BLaER1 (cell line): ENCODE measurements around the gene TOPAZ1.

Experiments
- H3K27ac ChIP-seq: shearing (Covaris generic); formaldehyde crosslinking; 2 replicates; pipeline ENCODE4 v1.8.1; 2022
- H3K27me3 ChIP-seq: shearing (Covaris generic); formaldehyde crosslinking; 2 replicates; pipeline ENCODE4 v1.8.1; 2022
- H3K36me3 ChIP-seq: shearing (Covaris generic); formaldehyde crosslinking; 2 replicates; pipeline ENCODE4 v1.8.1; 2022
- H3K4me1 ChIP-seq: shearing (Covaris generic); formaldehyde crosslinking; 2 replicates; pipeline ENCODE4 v1.8.1; 2022
- H3K4me2 ChIP-seq: shearing (Covaris generic); formaldehyde crosslinking; 2 replicates; pipeline ENCODE4 v1.8.1; 2022
- H3K4me3 ChIP-seq: shearing (Covaris generic); formaldehyde crosslinking; 2 replicates; pipeline ENCODE4 v1.8.1; 2022
- H3K9ac ChIP-seq: shearing (Covaris generic); formaldehyde crosslinking; 2 replicates; pipeline ENCODE4 v1.8.1; 2022
- H3K9me3 ChIP-seq: shearing (Covaris generic); formaldehyde crosslinking; 2 replicates; pipeline ENCODE4 v1.8.1; 2022
- H4K20me1 ChIP-seq: shearing (Covaris generic); formaldehyde crosslinking; 2 replicates; pipeline ENCODE4 v1.8.1; 2022
- Cebpa-rat ChIP-seq: shearing (Covaris generic); IDR thresholded peaks from 2 replicates; pipeline ENCODE4 v1.8.1; 2022

The TOPAZ1 gene

GRCh38 chr3:44241706-44242105, at the start of gene TOPAZ1:
TOPAZ1 (plus strand) TSS chr3:44241886; CDS start chr3:44242054, 168 bp downstream.
- Histone ChIP-seq H3K4me3 (no peak within 1 kb of the TSS), H3K36me3 (no peaks in the 10 kb centered on the region), H3K9ac (no peak within 1 kb of the TSS), H3K9me3 (peaks cover 12% of the 10 kb centered on the region), H3K27ac (no peak within 1 kb of the TSS), H3K4me2 (no peak within 1 kb of the TSS), H4K20me1 (no peaks in the 10 kb centered on the region), H3K4me1 (no peaks in the 10 kb centered on the region), H3K27me3 (no peaks in the 10 kb centered on the region)
- TF ChIP-seq Cebpa-rat, result no peak

DNA sequence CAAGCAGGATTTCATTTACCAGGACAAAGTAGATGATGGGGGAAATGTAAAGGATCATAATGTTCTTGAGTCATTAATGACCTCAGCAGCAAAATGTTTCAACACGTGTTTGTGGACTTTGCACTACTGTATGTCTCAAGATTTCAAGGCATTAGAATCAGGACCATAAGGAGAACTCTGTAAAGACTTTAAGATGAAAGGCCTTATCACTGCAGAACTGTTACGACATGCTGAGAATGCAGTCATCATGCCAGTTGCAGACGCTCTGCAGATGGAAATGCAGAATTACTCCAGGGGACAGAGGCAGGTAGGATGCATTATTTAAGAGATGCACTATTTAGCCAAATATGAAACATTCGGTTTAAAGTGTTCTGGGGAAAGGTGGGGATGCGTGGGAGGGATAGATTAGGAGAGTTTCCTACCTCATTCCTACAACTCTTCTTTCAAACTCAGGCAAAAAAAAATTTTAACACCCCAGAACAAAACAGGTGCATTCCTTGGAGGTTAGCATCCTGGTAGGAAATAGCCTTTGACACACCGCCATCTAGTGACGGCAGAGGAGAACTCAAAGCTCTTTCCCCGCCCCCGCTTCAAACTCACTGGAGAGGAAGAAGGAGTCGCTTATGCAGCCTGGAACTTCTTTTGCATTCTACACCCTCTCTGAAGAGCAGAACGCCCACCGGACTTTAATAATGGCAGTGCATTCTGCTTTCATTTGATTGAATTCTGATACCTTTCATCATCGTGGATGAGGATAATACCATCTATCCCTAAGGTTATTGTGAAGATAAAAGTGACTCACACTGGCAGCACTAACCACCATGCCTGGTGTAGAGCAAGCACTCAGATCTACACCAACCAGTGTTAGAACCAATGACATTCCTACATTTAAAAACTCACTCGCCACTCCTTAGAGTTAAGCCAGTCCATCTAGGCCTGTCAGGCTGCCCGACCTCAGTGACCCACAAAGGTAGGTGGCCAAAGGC, 43.1 kb upstream of the TOPAZ1 start:
- no peaks in the 10 kb centered on the region for H4K20me1 ChIP-seq
- H3K4me2 ChIP-seq, result no peak overlapping the region
- H3K36me3 ChIP-seq, result no peaks in the 10 kb centered on the region
- H3K27ac ChIP-seq, result no peak overlapping the region
- TF ChIP-seq Cebpa-rat, result no peak
- H3K27me3 ChIP-seq, result no peaks in the 10 kb centered on the region
- H3K9me3 ChIP-seq, result no peaks in the 10 kb centered on the region
- no peak overlapping the region for H3K4me3 ChIP-seq
- H3K9ac ChIP-seq, result no peak overlapping the region
- H3K4me1 ChIP-seq, result no peaks in the 10 kb centered on the region

- Histone ChIP-seq H3K4me1 (peaks cover 19% of the 10 kb centered on the region), H3K4me2 (no peak overlapping the region), H4K20me1 (no peaks in the 10 kb centered on the region), H3K36me3 (no peaks in the 10 kb centered on the region), H3K27ac (no peak overlapping the region), H3K4me3 (no peak overlapping the region), H3K27me3 (no peaks in the 10 kb centered on the region), H3K9ac (no peak overlapping the region), H3K9me3 (no peaks in the 10 kb centered on the region)
- TF ChIP-seq Cebpa-rat, result no peak
Observed at GRCh38 chr3:44206261-44206660, 35.4 kb upstream of the TOPAZ1 start.

GRCh38 chr3:44206862-44207652, 34.6 kb upstream of the TOPAZ1 start:
- Histone ChIP-seq H3K9me3 (no peaks in the 10 kb centered on the region), H3K36me3 (no peaks in the 10 kb centered on the region), H3K4me3 (no peak overlapping the region), H3K4me2 (peak overlapping the region; percentile 56), H3K27ac (no peak overlapping the region), H3K9ac (no peak overlapping the region), H3K27me3 (no peaks in the 10 kb centered on the region), H4K20me1 (no peaks in the 10 kb centered on the region), H3K4me1 (peaks cover 19% of the 10 kb centered on the region)
- TF ChIP-seq Cebpa-rat, result no peak

DNA sequence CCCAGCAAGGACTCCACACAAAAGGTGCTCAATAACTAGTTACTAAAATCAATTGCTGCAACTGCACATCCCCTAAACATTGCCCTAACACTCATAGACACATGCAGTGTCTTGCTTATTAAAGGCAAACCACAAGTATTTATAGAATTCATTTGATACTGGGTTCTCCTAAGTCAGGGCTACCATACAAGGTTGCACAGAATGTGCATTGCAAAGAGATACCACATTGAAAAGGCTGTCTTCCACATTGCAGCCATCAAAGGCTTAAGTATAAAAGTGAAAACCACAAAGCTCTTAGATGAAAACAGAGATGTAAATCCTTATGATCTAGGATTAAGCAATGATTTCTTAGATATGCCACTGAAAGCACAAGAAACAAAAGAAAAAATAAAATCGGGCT, 33.6 kb upstream of the TOPAZ1 start:
- Histone ChIP-seq H3K4me2 (peak overlapping the region; percentile 56), H3K4me3 (no peak overlapping the region)

DNA sequence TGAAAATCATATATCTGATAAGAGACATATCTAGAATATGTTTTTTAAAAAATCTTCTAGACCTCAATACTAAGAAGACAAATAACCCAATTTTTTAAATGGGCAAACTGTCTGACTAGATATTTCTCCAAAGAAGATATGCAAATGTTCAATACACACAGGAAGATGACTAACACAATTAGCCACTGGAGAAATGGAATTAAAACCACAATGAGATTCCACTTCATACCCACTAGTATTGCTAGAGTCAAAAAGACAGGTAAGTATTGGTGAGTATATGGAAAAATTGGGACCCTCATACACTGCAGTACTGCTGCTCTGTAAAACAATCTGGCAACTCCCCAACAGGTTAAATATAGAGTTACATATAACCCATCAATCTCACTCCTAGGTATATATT, 33.1 kb upstream of the TOPAZ1 start:
- H4K20me1 ChIP-seq, result no peaks in the 10 kb centered on the region
- H3K9me3 ChIP-seq, result no peaks in the 10 kb centered on the region
- H3K27ac ChIP-seq, result no peak overlapping the region
- H3K4me2 ChIP-seq, result no peak overlapping the region
- H3K36me3 ChIP-seq, result no peaks in the 10 kb centered on the region
- H3K4me3 ChIP-seq, result no peak overlapping the region
- peaks cover 19% of the 10 kb centered on the region for H3K4me1 ChIP-seq
- H3K27me3 ChIP-seq, result no peaks in the 10 kb centered on the region
- no peak overlapping the region for H3K9ac ChIP-seq
- no peak for TF ChIP-seq Cebpa-rat

More for the DNA sequence above, 33.6 kb upstream of the TOPAZ1 start:
- Histone ChIP-seq H3K4me1 (peaks cover 19% of the 10 kb centered on the region), H3K27ac (no peak overlapping the region), H3K9ac (no peak overlapping the region), H3K9me3 (no peaks in the 10 kb centered on the region), H3K36me3 (no peaks in the 10 kb centered on the region), H4K20me1 (no peaks in the 10 kb centered on the region), H3K27me3 (no peaks in the 10 kb centered on the region)
- TF ChIP-seq Cebpa-rat, result no peak

- Histone ChIP-seq H3K4me2 (no peak overlapping the region), H3K9me3 (peaks cover 11% of the 10 kb centered on the region; the same call in 1 of the 2 replicates), H3K4me1 (peaks cover 19% of the 10 kb centered on the region), H3K27me3 (no peaks in the 10 kb centered on the region), H3K36me3 (no peaks in the 10 kb centered on the region), H4K20me1 (no peaks in the 10 kb centered on the region), H3K27ac (no peak overlapping the region), H3K9ac (no peak overlapping the region), H3K4me3 (no peak overlapping the region)
- TF ChIP-seq Cebpa-rat, result no peak
Observed at GRCh38 chr3:44210967-44211366, 30.7 kb upstream of the TOPAZ1 start.

GRCh38 chr3:44222337-44222736, 19.3 kb upstream of the TOPAZ1 start:
- no peaks in the 10 kb centered on the region for H3K36me3 ChIP-seq
- H3K9ac ChIP-seq, result no peak overlapping the region
- no peaks in the 10 kb centered on the region for H4K20me1 ChIP-seq
- H3K27ac ChIP-seq, result no peak overlapping the region
- H3K9me3 ChIP-seq, result no peaks in the 10 kb centered on the region
- TF ChIP-seq Cebpa-rat, result no peak
- no peaks in the 10 kb centered on the region for H3K4me1 ChIP-seq
- no peak overlapping the region for H3K4me3 ChIP-seq
- H3K4me2 ChIP-seq, result no peak overlapping the region
- no peaks in the 10 kb centered on the region for H3K27me3 ChIP-seq

DNA sequence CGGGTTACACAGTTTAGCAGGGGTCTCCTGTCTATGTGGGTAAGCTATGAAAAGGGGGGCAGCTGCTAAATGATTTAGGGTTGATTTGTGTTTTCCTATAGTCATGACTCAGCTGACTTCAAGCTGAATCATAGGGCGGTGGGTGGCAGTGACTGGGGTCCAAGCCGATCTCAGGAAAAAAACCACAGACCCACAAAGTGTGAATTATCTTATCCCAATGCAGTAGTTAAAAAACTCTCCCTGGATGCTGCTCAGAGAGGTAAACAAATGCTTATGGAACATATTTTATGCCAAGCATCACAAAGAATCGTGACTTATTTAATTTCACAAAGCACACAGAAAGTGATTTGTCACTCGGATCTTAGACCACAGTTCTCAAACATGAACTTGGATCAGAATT, 18.4 kb upstream of the TOPAZ1 start:
- no peaks in the 10 kb centered on the region for H3K9me3 ChIP-seq
- H3K27ac ChIP-seq, result no peak overlapping the region
- no peaks in the 10 kb centered on the region for H3K4me1 ChIP-seq
- TF ChIP-seq Cebpa-rat, result no peak
- no peak overlapping the region for H3K9ac ChIP-seq
- no peaks in the 10 kb centered on the region for H3K36me3 ChIP-seq
- H4K20me1 ChIP-seq, result no peaks in the 10 kb centered on the region
- no peak overlapping the region for H3K4me3 ChIP-seq
- H3K27me3 ChIP-seq, result no peaks in the 10 kb centered on the region
- H3K4me2 ChIP-seq, result no peak overlapping the region

DNA sequence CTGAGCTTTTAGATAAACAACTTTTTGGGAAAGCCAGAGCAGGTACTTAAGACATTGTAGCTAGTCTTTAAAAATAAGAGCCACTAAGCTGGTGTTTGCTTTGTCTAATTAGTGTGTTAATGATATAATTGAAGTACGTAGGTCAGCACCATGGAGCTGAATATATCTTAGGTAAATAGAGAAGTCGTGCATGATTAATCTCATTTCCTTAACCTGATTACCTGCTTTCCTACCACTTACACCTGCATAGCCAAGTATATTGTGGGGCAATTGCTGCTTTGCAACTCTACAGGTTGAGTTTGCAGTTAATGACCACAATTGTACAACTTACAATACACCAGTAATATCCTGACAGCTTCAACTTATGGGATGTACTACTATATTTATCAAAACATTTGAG, 17.6 kb upstream of the TOPAZ1 start:
- TF ChIP-seq Cebpa-rat, result no peak
- Histone ChIP-seq H3K27me3 (no peaks in the 10 kb centered on the region), H3K9ac (no peak overlapping the region), H3K36me3 (no peaks in the 10 kb centered on the region), H3K4me3 (no peak overlapping the region), H3K9me3 (no peaks in the 10 kb centered on the region), H3K27ac (no peak overlapping the region), H3K4me1 (no peaks in the 10 kb centered on the region), H3K4me2 (no peak overlapping the region), H4K20me1 (no peaks in the 10 kb centered on the region)
